HepG2 (cell line): ENCODE data around the gene PUS1. TPM values are rescaled to one million over a fixed set of nuclear protein-coding genes. Genes with fewer than 3 reads are reported as not detected.

Source experiments
- CENPT ChIP-seq: sonication (generic); formaldehyde crosslinking; IDR thresholded peaks from 2 replicates; pipeline ENCODE4 v1.8.0; 2022; ENCODE audit warnings: low read depth, mild to moderate bottlenecking, moderate library complexity, missing genetic modification reagents
- DMAP1 ChIP-seq: IDR thresholded peaks from 2 replicates; pipeline ENCODE4 v1.6.1; 2016
- EED ChIP-seq: sonication (generic); formaldehyde crosslinking; IDR thresholded peaks from 2 replicates; pipeline ENCODE4 v1.5.0; 2020; ENCODE audit warnings: mild to moderate bottlenecking, missing genetic modification reagents
- FLYWCH1 ChIP-seq: sonication (generic); formaldehyde crosslinking; IDR thresholded peaks from 2 replicates; pipeline ENCODE4 v1.8.1; 2023; ENCODE audit warnings: mild to moderate bottlenecking, missing genetic modification reagents
- GPN1 ChIP-seq: sonication (generic); formaldehyde crosslinking; IDR thresholded peaks from 2 replicates; pipeline ENCODE4 v1.5.1; 2020; ENCODE audit warnings: missing genetic modification reagents, borderline replicate concordance
- HOXA5 ChIP-seq: sonication (generic); formaldehyde crosslinking; IDR thresholded peaks from 2 replicates; pipeline ENCODE4 v1.4.0; 2020; ENCODE audit warnings: missing genetic modification reagents
- NFRKB ChIP-seq: fragments of 450-650 bp; IDR thresholded peaks from 2 replicates; pipeline ENCODE4 v1.6.1; 2017
- PCBP1 ChIP-seq: fragments of 200-400 bp; formaldehyde crosslinking; IDR thresholded peaks from 2 replicates; pipeline ENCODE4 v1.6.1; 2017; ENCODE audit warnings: mild to moderate bottlenecking, low read depth, low read length, borderline replicate concordance
- PHF21A ChIP-seq: sonication (generic); formaldehyde crosslinking; IDR thresholded peaks from 2 replicates; pipeline ENCODE4 v1.5.0; 2020; ENCODE audit warnings: mild to moderate bottlenecking, missing genetic modification reagents
- TAF1 ChIP-seq: sonication (generic); formaldehyde crosslinking; IDR thresholded peaks from 2 replicates; pipeline ENCODE4 v1.4.0; 2020; ENCODE audit warnings: missing genetic modification reagents
- ZFY ChIP-seq: sonication (generic); formaldehyde crosslinking; IDR thresholded peaks from 2 replicates; pipeline ENCODE4 v1.4.0; 2020; ENCODE audit warnings: missing genetic modification reagents
- ZNF17 ChIP-seq: sonication (generic); formaldehyde crosslinking; IDR thresholded peaks from 2 replicates; pipeline ENCODE4 v1.5.0; 2020; ENCODE audit warnings: mild to moderate bottlenecking, missing genetic modification reagents
- ZNF224 ChIP-seq: sonication (generic); formaldehyde crosslinking; IDR thresholded peaks from 2 replicates; pipeline ENCODE4 v1.5.0; 2020; ENCODE audit warnings: mild to moderate bottlenecking, missing genetic modification reagents
- ZNF251 ChIP-seq: sonication (generic); formaldehyde crosslinking; IDR thresholded peaks from 2 replicates; pipeline ENCODE4 v1.9.0; 2021; ENCODE audit warnings: mild to moderate bottlenecking, missing genetic modification reagents
- polyA plus RNA-seq, 8 experiments: library from polyadenylated mRNA; depleted of rRNA in 3 of 8; stranded (reverse) in 7 of 8; unstranded in 1 of 8; fragments of >200 nt; fragmentation: Illumina TruSeq in 4 of 8; extraction: Trizol in 4 of 8; gene quantifications; 2 replicates each; pipeline versions ENCODE4 v1.2.1 to v1.2.3, GENCODE V29; 2011 to 2016; ENCODE audit warnings: low read depth in 4 of 8, missing spikeins in 1 of 8, mixed read lengths in 1 of 8; ENCODE audit not compliant: insufficient read depth in 1 of 8
- total RNA-seq, 5 experiments: library from RNA; depleted of rRNA; stranded (reverse); fragments of >200 nt; fragmentation: Illumina TruSeq; extraction: Trizol; gene quantifications; 2 replicates each; pipeline ENCODE4 v1.2.3, GENCODE V29; 2016; ENCODE audit warnings: low read depth in 1 of 5
- TF ChIP-seq, protein P1 (sequence below): sonication (generic); formaldehyde crosslinking; IDR thresholded peaks from 2 replicates; pipeline ENCODE4 v1.5.0; 2020; ENCODE audit warnings: mild to moderate bottlenecking, missing genetic modification reagents
- TF ChIP-seq, protein P2 (sequence below): sonication (generic); formaldehyde crosslinking; IDR thresholded peaks from 2 replicates; pipeline ENCODE4 v1.4.0; 2020; ENCODE audit warnings: missing genetic modification reagents, mild to moderate bottlenecking, borderline replicate concordance
- TF ChIP-seq, protein P3 (sequence below): sonication (generic); formaldehyde crosslinking; IDR thresholded peaks from 2 replicates; pipeline ENCODE4 v1.4.0; 2020; ENCODE audit warnings: missing genetic modification reagents
- TF ChIP-seq, protein P4 (sequence below): IDR thresholded peaks from 2 replicates; pipeline ENCODE4 v1.6.1; 2016; ENCODE audit warnings: mild to moderate bottlenecking, missing biosample characterization, missing genetic modification reagents
- TF ChIP-seq, protein P5 (sequence below): sonication (generic); formaldehyde crosslinking; IDR thresholded peaks from 2 replicates; pipeline ENCODE4 v1.5.0; 2020; ENCODE audit warnings: missing genetic modification reagents
- TF ChIP-seq, protein P6 (sequence below): sonication (generic); formaldehyde crosslinking; IDR thresholded peaks from 2 replicates; pipeline ENCODE4 v1.4.0; 2020; ENCODE audit warnings: missing genetic modification reagents

Gene PUS1
- total and polyA plus RNA-seq, 2 of the 13 experiments (the other 11 are each of a cell fraction or from before 2014, with no cell fraction given), result 19.2 to 24.7 TPM

DNA sequence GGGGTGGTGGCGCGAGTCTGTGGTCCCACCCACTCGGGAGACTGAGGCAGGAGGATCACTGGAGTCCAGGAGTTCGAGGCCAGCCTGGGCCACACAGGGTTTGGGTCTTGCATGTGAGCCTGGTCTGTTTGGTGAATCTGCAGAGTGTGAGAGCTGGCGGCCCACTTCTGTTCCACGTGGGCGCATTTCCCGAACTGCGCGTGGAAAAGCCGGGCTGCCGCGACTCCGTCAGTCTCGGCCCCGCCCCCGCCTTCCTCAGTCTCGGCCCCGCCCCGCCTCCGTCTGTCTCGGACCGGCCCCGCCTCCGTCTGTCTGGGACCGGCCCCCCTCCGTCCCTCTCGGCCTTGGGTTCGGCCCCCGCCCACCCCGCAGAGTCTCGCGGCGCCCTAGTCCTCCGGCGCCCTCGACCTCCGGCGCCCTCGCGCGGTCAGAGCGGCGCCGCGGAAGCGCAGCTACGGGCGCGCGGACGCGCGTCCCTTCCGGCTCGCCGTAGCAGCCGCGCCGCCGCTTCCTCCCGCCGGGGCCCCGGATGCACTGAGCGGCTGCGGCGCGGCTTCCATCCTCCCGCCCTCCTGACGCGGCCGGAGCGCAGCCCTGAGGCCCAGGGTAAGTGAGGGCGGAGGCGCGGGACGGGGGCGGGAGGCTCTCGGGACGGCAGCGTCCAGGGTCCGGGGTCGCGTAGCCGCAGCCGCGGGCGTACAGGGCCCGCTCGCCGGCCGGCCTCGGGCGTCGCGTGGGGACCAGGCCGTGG, 20.5 kb downstream of the PUS1 start, which contains the start of gene EP400 (continued):
- TF ChIP-seq ZNF251 (CRISPR knock-in tag) (no peak), ZNF17 (CRISPR knock-in tag) (no peak), NFRKB (no peak), ZFY (CRISPR knock-in tag) (peak; percentile 98), HOXA5 (CRISPR knock-in tag) (no peak), PHF21A (CRISPR knock-in tag) (peak; percentile 23; the same call in 1 of the 2 replicates), DMAP1 (CRISPR knock-in tag) (0 out of 2 replicates have a peak, but pooled peaks have one; percentile 3), CENPT (0 out of 2 replicates have a peak, but pooled peaks have one; percentile 31), ZNF224 (CRISPR knock-in tag) (no peak), PCBP1 (no peak), GPN1 (CRISPR knock-in tag) (no peak), EED (CRISPR knock-in tag) (no peak), FLYWCH1 (CRISPR knock-in tag) (0 out of 2 replicates have a peak, but pooled peaks have one; percentile 24), TAF1 (CRISPR knock-in tag) (peak; percentile 56; the same call in 1 of the 2 replicates)
- TF ChIP-seq, protein P1, sequence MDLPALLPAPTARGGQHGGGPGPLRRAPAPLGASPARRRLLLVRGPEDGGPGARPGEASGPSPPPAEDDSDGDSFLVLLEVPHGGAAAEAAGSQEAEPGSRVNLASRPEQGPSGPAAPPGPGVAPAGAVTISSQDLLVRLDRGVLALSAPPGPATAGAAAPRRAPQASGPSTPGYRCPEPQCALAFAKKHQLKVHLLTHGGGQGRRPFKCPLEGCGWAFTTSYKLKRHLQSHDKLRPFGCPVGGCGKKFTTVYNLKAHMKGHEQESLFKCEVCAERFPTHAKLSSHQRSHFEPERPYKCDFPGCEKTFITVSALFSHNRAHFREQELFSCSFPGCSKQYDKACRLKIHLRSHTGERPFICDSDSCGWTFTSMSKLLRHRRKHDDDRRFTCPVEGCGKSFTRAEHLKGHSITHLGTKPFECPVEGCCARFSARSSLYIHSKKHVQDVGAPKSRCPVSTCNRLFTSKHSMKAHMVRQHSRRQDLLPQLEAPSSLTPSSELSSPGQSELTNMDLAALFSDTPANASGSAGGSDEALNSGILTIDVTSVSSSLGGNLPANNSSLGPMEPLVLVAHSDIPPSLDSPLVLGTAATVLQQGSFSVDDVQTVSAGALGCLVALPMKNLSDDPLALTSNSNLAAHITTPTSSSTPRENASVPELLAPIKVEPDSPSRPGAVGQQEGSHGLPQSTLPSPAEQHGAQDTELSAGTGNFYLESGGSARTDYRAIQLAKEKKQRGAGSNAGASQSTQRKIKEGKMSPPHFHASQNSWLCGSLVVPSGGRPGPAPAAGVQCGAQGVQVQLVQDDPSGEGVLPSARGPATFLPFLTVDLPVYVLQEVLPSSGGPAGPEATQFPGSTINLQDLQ (CRISPR knock-in tag), result 0 out of 2 replicates have a peak, but pooled peaks have one; percentile 7
- TF ChIP-seq, protein P2, sequence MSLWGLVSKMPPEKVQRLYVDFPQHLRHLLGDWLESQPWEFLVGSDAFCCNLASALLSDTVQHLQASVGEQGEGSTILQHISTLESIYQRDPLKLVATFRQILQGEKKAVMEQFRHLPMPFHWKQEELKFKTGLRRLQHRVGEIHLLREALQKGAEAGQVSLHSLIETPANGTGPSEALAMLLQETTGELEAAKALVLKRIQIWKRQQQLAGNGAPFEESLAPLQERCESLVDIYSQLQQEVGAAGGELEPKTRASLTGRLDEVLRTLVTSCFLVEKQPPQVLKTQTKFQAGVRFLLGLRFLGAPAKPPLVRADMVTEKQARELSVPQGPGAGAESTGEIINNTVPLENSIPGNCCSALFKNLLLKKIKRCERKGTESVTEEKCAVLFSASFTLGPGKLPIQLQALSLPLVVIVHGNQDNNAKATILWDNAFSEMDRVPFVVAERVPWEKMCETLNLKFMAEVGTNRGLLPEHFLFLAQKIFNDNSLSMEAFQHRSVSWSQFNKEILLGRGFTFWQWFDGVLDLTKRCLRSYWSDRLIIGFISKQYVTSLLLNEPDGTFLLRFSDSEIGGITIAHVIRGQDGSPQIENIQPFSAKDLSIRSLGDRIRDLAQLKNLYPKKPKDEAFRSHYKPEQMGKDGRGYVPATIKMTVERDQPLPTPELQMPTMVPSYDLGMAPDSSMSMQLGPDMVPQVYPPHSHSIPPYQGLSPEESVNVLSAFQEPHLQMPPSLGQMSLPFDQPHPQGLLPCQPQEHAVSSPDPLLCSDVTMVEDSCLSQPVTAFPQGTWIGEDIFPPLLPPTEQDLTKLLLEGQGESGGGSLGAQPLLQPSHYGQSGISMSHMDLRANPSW (CRISPR knock-in tag), result no peak
- TF ChIP-seq, protein P3, sequence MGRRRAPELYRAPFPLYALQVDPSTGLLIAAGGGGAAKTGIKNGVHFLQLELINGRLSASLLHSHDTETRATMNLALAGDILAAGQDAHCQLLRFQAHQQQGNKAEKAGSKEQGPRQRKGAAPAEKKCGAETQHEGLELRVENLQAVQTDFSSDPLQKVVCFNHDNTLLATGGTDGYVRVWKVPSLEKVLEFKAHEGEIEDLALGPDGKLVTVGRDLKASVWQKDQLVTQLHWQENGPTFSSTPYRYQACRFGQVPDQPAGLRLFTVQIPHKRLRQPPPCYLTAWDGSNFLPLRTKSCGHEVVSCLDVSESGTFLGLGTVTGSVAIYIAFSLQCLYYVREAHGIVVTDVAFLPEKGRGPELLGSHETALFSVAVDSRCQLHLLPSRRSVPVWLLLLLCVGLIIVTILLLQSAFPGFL (CRISPR knock-in tag), result 0 out of 2 replicates have a peak, but pooled peaks have one; percentile 11
- TF ChIP-seq, protein P4, sequence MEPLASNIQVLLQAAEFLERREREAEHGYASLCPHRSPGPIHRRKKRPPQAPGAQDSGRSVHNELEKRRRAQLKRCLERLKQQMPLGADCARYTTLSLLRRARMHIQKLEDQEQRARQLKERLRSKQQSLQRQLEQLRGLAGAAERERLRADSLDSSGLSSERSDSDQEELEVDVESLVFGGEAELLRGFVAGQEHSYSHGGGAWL, result no peak
- TF ChIP-seq, protein P5, sequence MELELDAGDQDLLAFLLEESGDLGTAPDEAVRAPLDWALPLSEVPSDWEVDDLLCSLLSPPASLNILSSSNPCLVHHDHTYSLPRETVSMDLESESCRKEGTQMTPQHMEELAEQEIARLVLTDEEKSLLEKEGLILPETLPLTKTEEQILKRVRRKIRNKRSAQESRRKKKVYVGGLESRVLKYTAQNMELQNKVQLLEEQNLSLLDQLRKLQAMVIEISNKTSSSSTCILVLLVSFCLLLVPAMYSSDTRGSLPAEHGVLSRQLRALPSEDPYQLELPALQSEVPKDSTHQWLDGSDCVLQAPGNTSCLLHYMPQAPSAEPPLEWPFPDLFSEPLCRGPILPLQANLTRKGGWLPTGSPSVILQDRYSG (CRISPR knock-in tag), result no peak
- TF ChIP-seq, protein P6, sequence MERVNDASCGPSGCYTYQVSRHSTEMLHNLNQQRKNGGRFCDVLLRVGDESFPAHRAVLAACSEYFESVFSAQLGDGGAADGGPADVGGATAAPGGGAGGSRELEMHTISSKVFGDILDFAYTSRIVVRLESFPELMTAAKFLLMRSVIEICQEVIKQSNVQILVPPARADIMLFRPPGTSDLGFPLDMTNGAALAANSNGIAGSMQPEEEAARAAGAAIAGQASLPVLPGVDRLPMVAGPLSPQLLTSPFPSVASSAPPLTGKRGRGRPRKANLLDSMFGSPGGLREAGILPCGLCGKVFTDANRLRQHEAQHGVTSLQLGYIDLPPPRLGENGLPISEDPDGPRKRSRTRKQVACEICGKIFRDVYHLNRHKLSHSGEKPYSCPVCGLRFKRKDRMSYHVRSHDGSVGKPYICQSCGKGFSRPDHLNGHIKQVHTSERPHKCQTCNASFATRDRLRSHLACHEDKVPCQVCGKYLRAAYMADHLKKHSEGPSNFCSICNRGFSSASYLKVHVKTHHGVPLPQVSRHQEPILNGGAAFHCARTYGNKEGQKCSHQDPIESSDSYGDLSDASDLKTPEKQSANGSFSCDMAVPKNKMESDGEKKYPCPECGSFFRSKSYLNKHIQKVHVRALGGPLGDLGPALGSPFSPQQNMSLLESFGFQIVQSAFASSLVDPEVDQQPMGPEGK (CRISPR knock-in tag), result peak; percentile 74
